Peyer's patch (tissue), 4 donors: ENCODE data around the gene MMP21. TPM values are rescaled to one million over a fixed set of nuclear protein-coding genes. Genes with fewer than 3 reads are reported as not detected.

Experiments used
- DNase-seq, 3 donors: peaks; one replicate each; pipeline ENCODE4 v3.0.0-alpha.2; 2017 to 2019
- H3K27ac ChIP-seq, 4 donors: fragments of 200-600 bp; sonication (generic); one replicate each; pipeline ENCODE4 v1.5.1; 2016 to 2019
- H3K27me3 ChIP-seq, 2 donors: fragments of 200-600 bp; sonication (generic); one replicate each; pipeline ENCODE4 v1.5.1; 2019
- H3K36me3 ChIP-seq, 3 donors: fragments of 200-600 bp; sonication (generic); one replicate each; pipeline ENCODE4 v1.5.1; 2016 to 2019
- H3K4me1 ChIP-seq, 4 donors: fragments of 200-600 bp; sonication (generic); one replicate each; pipeline ENCODE4 v1.5.1; 2016 to 2019
- H3K4me3 ChIP-seq, 4 donors: fragments of 200-600 bp; sonication (generic); 1 replicate in 3 of 4; 2 replicates in 1 of 4; pipeline ENCODE4 v1.5.1; 2016 to 2019; ENCODE audit warnings: mild to moderate bottlenecking in 1 of 4
- H3K9me3 ChIP-seq, 4 donors: fragments of 200-600 bp; sonication (generic); one replicate each; pipeline ENCODE4 v1.5.1; 2016 to 2019; ENCODE audit warnings: mild to moderate bottlenecking in 1 of 4
- POLR2A ChIP-seq, 2 donors: fragments of 450-650 bp; IDR thresholded peaks; one replicate each; pipeline ENCODE4 v1.5.1; 2017; ENCODE audit warnings: antibody characterized with exemption in 2 of 2, mild to moderate bottlenecking in 2 of 2, moderate library complexity in 2 of 2
- total RNA-seq, 4 donors: library from RNA; depleted of rRNA; stranded (reverse); fragments of >200 nt; gene quantifications; one replicate each; pipeline ENCODE4 v1.1.0, GENCODE V29; 2016
- TF ChIP-seq, protein P1 (sequence below), 6 experiments: fragments of 450-650 bp in 4 of 6; fragments of 200-600 bp in 2 of 6; sonication (generic) in 1 of 6; IDR thresholded peaks; one replicate each; pipeline ENCODE4 v1.5.1; 2017 to 2019; ENCODE audit warnings: antibody characterized with exemption in 6 of 6, mild to moderate bottlenecking in 3 of 6, moderate library complexity in 1 of 6

Gene MMP21
- total RNA-seq, 4 donors from 2014 or later, result 1.2 to 2.5 TPM; not detected in 2

DNA sequence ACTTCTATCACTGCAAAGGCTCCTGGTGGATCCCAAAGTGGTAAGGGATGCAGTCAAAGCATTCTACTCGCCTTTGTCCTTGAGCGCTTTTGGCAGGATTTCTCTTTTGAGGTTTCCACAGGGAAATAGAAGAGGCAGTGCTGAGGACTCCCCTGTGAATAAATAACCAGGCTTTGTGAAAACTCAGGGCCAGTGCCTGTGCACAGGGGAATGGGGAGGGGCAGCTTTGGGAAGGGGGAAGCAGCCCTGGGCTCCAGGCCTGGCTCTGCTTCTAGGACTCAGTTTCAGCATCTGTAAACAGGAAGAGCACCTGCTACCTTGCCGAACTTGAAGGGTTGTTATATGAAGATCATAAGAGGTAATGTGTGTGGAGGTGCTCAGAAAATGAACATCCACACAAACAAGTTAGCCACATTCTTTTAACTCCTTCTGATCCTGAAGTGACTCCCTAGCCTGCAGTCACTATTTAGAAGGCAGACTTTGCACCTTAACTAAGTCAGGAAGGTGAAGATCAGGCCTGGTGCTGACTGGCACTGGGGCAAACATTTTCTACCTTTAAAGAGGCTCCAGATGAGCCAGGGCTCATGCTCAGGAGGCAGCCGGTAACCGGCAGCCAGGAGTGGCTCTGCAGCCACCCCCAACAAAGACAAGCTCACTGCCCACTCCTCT lies 22.5 kb upstream of the MMP21 start:
- no peaks in the 10 kb centered on the region for H3K4me1 ChIP-seq
- H3K27me3 ChIP-seq, result no peaks in the 10 kb centered on the region
- TF ChIP-seq POLR2A (IDR thresholded peaks at IDR 0.05), result no peak
- TF ChIP-seq, protein P1, sequence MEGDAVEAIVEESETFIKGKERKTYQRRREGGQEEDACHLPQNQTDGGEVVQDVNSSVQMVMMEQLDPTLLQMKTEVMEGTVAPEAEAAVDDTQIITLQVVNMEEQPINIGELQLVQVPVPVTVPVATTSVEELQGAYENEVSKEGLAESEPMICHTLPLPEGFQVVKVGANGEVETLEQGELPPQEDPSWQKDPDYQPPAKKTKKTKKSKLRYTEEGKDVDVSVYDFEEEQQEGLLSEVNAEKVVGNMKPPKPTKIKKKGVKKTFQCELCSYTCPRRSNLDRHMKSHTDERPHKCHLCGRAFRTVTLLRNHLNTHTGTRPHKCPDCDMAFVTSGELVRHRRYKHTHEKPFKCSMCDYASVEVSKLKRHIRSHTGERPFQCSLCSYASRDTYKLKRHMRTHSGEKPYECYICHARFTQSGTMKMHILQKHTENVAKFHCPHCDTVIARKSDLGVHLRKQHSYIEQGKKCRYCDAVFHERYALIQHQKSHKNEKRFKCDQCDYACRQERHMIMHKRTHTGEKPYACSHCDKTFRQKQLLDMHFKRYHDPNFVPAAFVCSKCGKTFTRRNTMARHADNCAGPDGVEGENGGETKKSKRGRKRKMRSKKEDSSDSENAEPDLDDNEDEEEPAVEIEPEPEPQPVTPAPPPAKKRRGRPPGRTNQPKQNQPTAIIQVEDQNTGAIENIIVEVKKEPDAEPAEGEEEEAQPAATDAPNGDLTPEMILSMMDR (IDR thresholded peaks at IDR 0.05), result no peak
- no peak for DNase-seq
- no peak overlapping the region for H3K4me3 ChIP-seq
- peaks cover 0 to 47% (median 0%) of the 10 kb centered on the region in 3 donors for H3K36me3 ChIP-seq
- no peak overlapping the region for H3K27ac ChIP-seq
- no peaks in the 10 kb centered on the region for H3K9me3 ChIP-seq

DNA sequence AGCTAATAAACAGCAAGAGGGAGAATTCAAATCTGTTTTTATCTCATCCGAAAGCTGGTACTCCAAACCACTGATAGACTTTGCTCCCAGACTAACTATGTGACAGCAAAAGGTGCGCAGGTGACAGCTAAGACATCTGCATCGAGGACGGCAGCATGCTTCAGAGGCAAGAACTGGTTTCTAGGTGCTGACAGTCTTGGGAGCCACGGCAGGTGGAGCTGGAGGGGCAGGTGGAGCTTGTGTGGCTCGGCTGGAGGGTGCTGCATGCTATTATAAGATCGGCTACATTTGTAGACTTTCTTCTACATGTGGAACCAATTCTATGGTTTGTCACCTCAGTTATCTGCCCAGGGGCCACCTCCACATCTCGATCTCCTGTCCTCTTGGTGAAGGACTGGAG lies 21.8 kb upstream of the MMP21 start:
- Histone ChIP-seq H3K36me3 (peaks cover 0 to 50% (median 0%) of the 10 kb centered on the region in 3 donors), H3K27me3 (no peaks in the 10 kb centered on the region), H3K27ac (no peak overlapping the region), H3K4me1 (no peaks in the 10 kb centered on the region), H3K9me3 (no peaks in the 10 kb centered on the region), H3K4me3 (no peak overlapping the region)
- no peak for TF ChIP-seq POLR2A (IDR thresholded peaks at IDR 0.05)
- TF ChIP-seq, protein P1 (IDR thresholded peaks at IDR 0.05), result no peak
- DNase-seq, result no peak

DNA sequence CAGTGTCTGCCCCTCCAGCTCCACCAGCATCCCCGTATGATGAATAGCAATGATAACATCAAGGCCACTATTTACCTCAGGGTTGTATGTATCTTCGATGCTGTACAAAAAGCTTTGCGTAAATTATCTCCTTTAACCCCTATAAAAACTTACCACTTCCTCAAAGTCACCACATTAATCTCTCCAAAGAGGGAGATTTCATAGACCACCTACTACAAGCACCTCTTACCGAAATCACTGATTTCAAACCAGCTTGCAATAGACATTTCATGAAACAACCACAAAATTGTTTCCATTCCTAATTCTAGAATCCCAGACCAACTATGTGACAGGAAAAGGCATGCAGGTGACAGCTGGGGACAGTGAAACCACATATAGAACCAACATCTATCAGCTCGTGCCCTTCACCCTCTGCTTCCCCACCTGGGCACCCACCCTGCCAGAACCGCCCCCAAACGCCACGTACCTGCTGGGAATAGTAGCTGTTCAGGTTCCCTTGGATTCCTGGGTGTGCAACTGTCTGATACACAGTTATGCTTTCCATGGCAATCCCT lies 20.1 kb upstream of the MMP21 start:
- no peaks in the 10 kb centered on the region for H3K27me3 ChIP-seq
- H3K4me1 ChIP-seq, result no peaks in the 10 kb centered on the region
- no peaks in the 10 kb centered on the region for H3K9me3 ChIP-seq
- no peak overlapping the region for H3K27ac ChIP-seq
- no peak overlapping the region for H3K4me3 ChIP-seq
- H3K36me3 ChIP-seq, result peaks cover 0 to 52% (median 0%) of the 10 kb centered on the region in 3 donors
- TF ChIP-seq, protein P1 (IDR thresholded peaks at IDR 0.05), result no peak
- no peak for TF ChIP-seq POLR2A (IDR thresholded peaks at IDR 0.05)
- peak in 1 of 3 donors; percentile 34 for DNase-seq

DNA sequence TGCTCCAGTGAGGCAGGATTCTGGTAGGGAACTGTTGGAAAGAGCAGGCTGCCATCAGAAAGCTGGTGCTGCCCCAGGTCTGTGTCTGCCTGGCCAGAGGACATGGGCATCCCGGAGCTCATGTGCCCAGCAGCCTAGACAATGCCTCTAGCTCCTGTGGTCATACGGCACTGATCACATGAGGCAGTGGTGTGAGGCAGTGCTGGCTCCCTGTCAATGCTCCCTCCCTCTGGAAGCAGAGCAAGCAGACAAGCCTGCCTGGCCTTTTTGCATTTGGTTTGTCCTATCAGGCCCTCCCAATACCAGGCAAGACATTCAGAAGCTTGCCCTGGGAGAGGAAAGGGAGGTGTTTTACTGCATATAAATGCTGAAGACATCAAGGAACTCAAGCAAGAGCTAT lies 19.5 kb upstream of the MMP21 start:
- TF ChIP-seq, protein P1 (IDR thresholded peaks at IDR 0.05), result no peak
- no peaks in the 10 kb centered on the region for H3K9me3 ChIP-seq
- DNase-seq, result peak in 1 of 3 donors; percentile 38
- no peak overlapping the region for H3K4me3 ChIP-seq
- H3K36me3 ChIP-seq, result peaks cover 0 to 52% (median 0%) of the 10 kb centered on the region in 3 donors
- H3K27ac ChIP-seq, result no peak overlapping the region
- no peaks in the 10 kb centered on the region for H3K27me3 ChIP-seq
- no peaks in the 10 kb centered on the region for H3K4me1 ChIP-seq

DNA sequence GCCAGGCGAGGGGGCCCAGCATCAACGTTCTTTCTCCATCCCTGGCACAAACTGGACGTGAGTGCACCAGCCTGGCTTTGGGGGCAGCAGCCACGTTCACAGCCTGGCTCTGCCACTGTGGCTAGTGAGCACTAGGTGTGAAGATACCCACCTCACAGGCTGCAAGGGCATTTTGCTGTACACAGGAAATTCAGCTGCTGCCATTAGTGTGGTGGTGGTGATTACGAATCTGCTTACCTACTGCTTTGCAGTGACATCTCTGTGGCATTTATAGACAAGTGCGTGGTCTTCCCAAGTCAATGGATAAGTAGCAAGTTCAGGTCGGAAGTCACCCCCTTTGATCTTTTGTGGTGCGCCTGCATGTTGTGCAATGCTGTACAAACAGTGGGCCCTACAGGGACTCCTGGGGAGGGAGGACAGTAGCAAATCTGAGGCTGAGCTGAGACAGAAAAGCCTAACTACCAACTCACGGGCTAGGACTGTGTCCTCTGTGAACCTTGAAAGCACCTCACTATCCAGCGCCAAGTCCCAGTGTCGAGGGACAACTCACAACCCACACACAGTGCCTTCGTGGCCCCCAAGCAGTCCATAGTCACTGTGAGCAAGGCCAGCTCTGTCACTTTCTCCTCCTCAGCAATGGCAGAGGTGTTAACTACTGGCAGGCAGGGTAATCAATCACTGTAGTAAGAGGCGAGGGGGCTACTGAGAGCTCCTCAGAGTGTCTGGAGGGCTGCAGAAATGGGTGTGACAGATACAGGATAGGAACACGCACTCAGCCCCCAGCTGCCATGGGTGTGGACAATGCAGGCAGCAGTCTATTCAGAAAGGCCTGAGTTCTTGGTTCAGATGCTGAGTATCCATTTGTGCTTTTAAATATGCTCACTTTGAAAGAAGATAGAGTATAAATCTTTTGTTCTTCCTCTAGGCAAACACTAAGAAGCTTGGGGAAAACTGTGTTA lies 17.0 kb upstream of the MMP21 start:
- DNase-seq, result peak in 1 of 3 donors; percentile 24
- H3K9me3 ChIP-seq, result no peaks in the 10 kb centered on the region
- no peak overlapping the region for H3K27ac ChIP-seq
- no peaks in the 10 kb centered on the region for H3K27me3 ChIP-seq
- peaks cover 0 to 60% (median 0%) of the 10 kb centered on the region in 3 donors for H3K36me3 ChIP-seq
- H3K4me3 ChIP-seq, result no peak overlapping the region
- no peak for TF ChIP-seq POLR2A (IDR thresholded peaks at IDR 0.05)
- TF ChIP-seq, protein P1 (IDR thresholded peaks at IDR 0.05), result no peak
- H3K4me1 ChIP-seq, result no peaks in the 10 kb centered on the region
